GM12878 (cell line): ENCODE results near the gene FAM222B. TPM values are rescaled to one million over a fixed set of nuclear protein-coding genes. Genes with fewer than 3 reads are reported as not detected.
"Not testable (repeated sequence)": the region's sequence is repeated elsewhere in the genome, so short reads cannot be mapped to it uniquely, and the experiment has no call there.

Experiments
- ATAC-seq: fragments of 200-7000 bp; cut with Tn5 transposase; 3 replicates; pipeline ENCODE4 v1.9.1; 2020; ENCODE audit warnings: mild to moderate bottlenecking, moderate library complexity
- BruUV-seq: library from RNA; stranded (reverse); fragments of 400-500 nt; replicated peaks from 2 replicates; lab custom pipeline; 2021; lab: Mats Ljungman, UMichigan
- CTCF ChIA-PET: fragments of 300-600 bp; sonication (Branson Sonifier 250); formaldehyde crosslinking; extraction: SDS; loops from one replicate; lab custom pipeline; 2021; ENCODE audit warnings: inconsistent platforms; lab: Yijun Ruan, JAX
- POLR2A ChIA-PET: fragments of 350-600 bp; formaldehyde crosslinking; extraction: SDS; loops from one replicate; lab custom pipeline; 2021; ENCODE audit warnings: inconsistent platforms; lab: Charles Lee
- RAD21 ChIA-PET: fragments of 300-600 bp; sonication (Branson Sonifier 250); formaldehyde crosslinking; loops from one replicate; lab custom pipeline; 2023; ENCODE audit warnings: antibody characterized with exemption; ENCODE audit not compliant: unreplicated experiment; lab: Charles Lee
- SMC1A ChIA-PET: fragments of 300-600 bp; sonication (Branson Sonifier 250); formaldehyde crosslinking; loops from one replicate; lab custom pipeline; 2023; ENCODE audit not compliant: unreplicated experiment, uncharacterized antibody; lab: Charles Lee
- DNase-seq: peaks from one replicate; pipeline ENCODE4 v3.0.0-alpha.2; 2011; ENCODE audit warnings: low read depth, low spot score
- FAIRE-seq: peaks from 3 replicates; lab custom pipeline; 2011; peaks lifted over from hg19 to GRCh38; lab: Jason Lieb, UNC
- H2AFZ ChIP-seq: 2 replicates; pipeline ENCODE4 v1.6.0; 2011; ENCODE audit warnings: low read depth, low read length, control low read depth; ENCODE audit not compliant: control insufficient read depth
- H3K27ac ChIP-seq: 2 replicates; pipeline ENCODE4 v1.5.1; 2011; ENCODE audit warnings: control low read depth; ENCODE audit not compliant: control insufficient read depth, insufficient read depth
- H3K27me3 ChIP-seq, 2 experiments: replicated peaks in 1 of 2; 2 replicates each; pipeline versions ENCODE4 v1.6.0 to v1.6.1; 2011; ENCODE audit warnings: low read length in 1 of 2; ENCODE audit not compliant: control insufficient read depth in 2 of 2, insufficient read depth in 2 of 2
- H3K36me3 ChIP-seq, 2 experiments: 2 replicates each; pipeline ENCODE4 v1.5.1; 2011; ENCODE audit warnings: low read length in 1 of 2; ENCODE audit not compliant: control insufficient read depth in 2 of 2, insufficient read depth in 2 of 2
- H3K4me1 ChIP-seq: 2 replicates; pipeline ENCODE4 v1.6.1; 2011; ENCODE audit warnings: mild to moderate bottlenecking, low read length, moderate library complexity, mixed read lengths; ENCODE audit not compliant: control insufficient read depth, insufficient read depth
- H3K4me2 ChIP-seq: 2 replicates; pipeline ENCODE4 v1.6.0; 2011; ENCODE audit warnings: control low read depth; ENCODE audit not compliant: control insufficient read depth, insufficient read depth
- H3K4me3 ChIP-seq: fragments of 200-600 bp; sonication (generic); 2 replicates; pipeline ENCODE4 v1.5.1; 2016
- H3K79me2 ChIP-seq: 2 replicates; pipeline ENCODE4 v1.6.0; 2011; ENCODE audit warnings: low read length; ENCODE audit not compliant: control insufficient read depth, insufficient read depth
- H3K9ac ChIP-seq: 2 replicates; pipeline ENCODE4 v1.8.0; 2011; ENCODE audit warnings: low read length, control low read depth, mixed read lengths; ENCODE audit not compliant: control insufficient read depth, insufficient read depth
- H3K9me3 ChIP-seq: replicated peaks from 3 replicates; pipeline ENCODE4 v1.5.1; 2011; ENCODE audit warnings: mild to moderate bottlenecking, low read length; ENCODE audit not compliant: control insufficient read depth, insufficient read depth
- H4K20me1 ChIP-seq: 2 replicates; pipeline ENCODE4 v1.6.0; 2011; ENCODE audit not compliant: control insufficient read depth, insufficient read depth
- CBX3 ChIP-seq: fragments of 200-600 bp; sonication (generic); IDR thresholded peaks from 2 replicates; pipeline ENCODE4 v1.6.1; 2016; ENCODE audit warnings: low read depth, borderline replicate concordance
- ZBTB11 ChIP-seq: fragments of 450-650 bp; formaldehyde crosslinking; IDR thresholded peaks from 2 replicates; pipeline ENCODE4 v1.5.0; 2022; ENCODE audit warnings: mild to moderate bottlenecking, missing genetic modification characterization
- ZNF592 ChIP-seq: fragments of 450-650 bp; IDR thresholded peaks from 2 replicates; pipeline ENCODE4 v1.6.1; 2017; ENCODE audit warnings: mild to moderate bottlenecking, moderate library complexity
- WGBS: methylation state at CpG from one replicate; pipeline ENCODE4 v1.1.6; 2016; ENCODE audit warnings: low lambda C conversion rate; ENCODE audit not compliant: insufficient replicate concordance, insufficient coverage; ENCODE audit errors: missing lambda C conversion rate; 5-methylcytosine and 5-hydroxymethylcytosine counted together
- in situ Hi-C: fragments of 300-500 bp; cut with MboI; formaldehyde crosslinking; loops from 9 replicates; pipeline ENCODE4 v1.14.3; 2018; ENCODE audit warnings: mixed read lengths
- intact Hi-C: fragments of 100-400 bp; cut with micrococcal nuclease; formaldehyde crosslinking; loops from one replicate; pipeline ENCODE4 v1.14.2; 2022; ENCODE audit not compliant: unreplicated experiment
- polyA plus RNA-seq, 11 experiments: library from polyadenylated mRNA; depleted of rRNA in 4 of 11; unstranded in 6 of 11; stranded (reverse) in 5 of 11; fragments of >200 nt; fragmentation: Nextera tagmentation in 4 of 11; fragmentation: Illumina TruSeq in 1 of 11; extraction: Ambion mirVana in 4 of 11; extraction: Trizol in 1 of 11; gene quantifications; 1 replicate in 1 of 11; 2 replicates in 10 of 11; pipeline versions ENCODE4 v1.2.1 to v1.2.3, GENCODE V29; 2011 to 2016; ENCODE audit warnings: inconsistent platforms in 2 of 11, missing spikeins in 2 of 11, low read depth in 1 of 11
- total RNA-seq, 4 experiments: library from RNA; depleted of rRNA in 3 of 4; stranded (reverse); fragments of >200 nt in 3 of 4; fragmentation: Illumina TruSeq in 1 of 4; extraction: Trizol in 1 of 4; gene quantifications; 2 replicates each; pipeline versions ENCODE4 v1.2.1 to v1.2.3, GENCODE V29; 2013 to 2021
- TF ChIP-seq, protein P1 (sequence below): fragments of 450-650 bp; IDR thresholded peaks from 2 replicates; pipeline ENCODE4 v1.6.1; 2017; ENCODE audit warnings: mild to moderate bottlenecking, low read depth, inconsistent platforms; ENCODE audit not compliant: poor library complexity, severe bottlenecking

Gene FAM222B
- total and polyA plus RNA-seq, 10 of the 15 experiments (the other 5 are each of a cell fraction or from before 2014, with no cell fraction given), result 2.8 to 18.3 (median 6.4) TPM

DNA sequence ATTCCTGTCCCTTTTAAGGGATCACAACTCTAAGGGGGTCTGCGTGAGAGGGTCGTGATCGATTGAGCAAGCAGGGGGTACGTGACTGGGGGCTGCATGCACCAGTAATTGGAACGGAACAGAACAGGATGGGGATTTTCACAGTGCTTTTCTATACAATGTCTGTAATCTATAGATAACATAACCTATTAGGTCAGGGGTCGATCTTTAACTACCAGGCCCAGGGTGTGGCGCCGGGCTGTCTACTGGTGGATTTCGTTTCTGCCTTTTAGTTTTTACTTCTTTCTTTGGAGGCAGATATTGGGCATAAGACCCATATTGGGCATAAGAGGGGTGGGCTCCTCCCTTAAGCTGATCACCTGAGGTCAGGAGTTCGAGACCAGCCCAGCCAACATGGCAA is 6.0 kb downstream of the FAM222B start:
- H3K4me1 ChIP-seq, H3K4me3 ChIP-seq, H4K20me1 ChIP-seq, POLR2A ChIA-PET, H3K9ac ChIP-seq, RAD21 ChIA-PET, H3K9me3 ChIP-seq, H3K27ac ChIP-seq, in situ Hi-C loops, H3K4me2 ChIP-seq, H3K27me3 ChIP-seq, H3K36me3 ChIP-seq, H2AFZ ChIP-seq, BruUV-seq, DNase-seq, ATAC-seq, FAIRE-seq: not testable (repeated sequence)
- ChIA-PET SMC1A (interaction anchor here (1.0 to 1.1 kb wide), 2 partner anchors 10 to 73 kb away, joined by 3 read pairs; no protein-coding TSS in a partner anchor), CTCF (interaction anchor here (1.0 to 2.6 kb wide), 4 partner anchors 13 to 109 kb away, joined by 3 to 9 read pairs (median 4); partner anchors contain the start of gene DHRS13)
- 88% methylated on average over 9 of the region's 10 CpGs for WGBS
- peaks cover 24% of the 10 kb centered on the region for H3K79me2 ChIP-seq
- intact Hi-C loops, result loop anchor here (10.0 kb wide), 1 partner anchor 52 kb away; no protein-coding TSS in a partner anchor

GRCh38 chr17:28834420-28834819 is 8.2 kb downstream of the FAM222B start:
- ATAC-seq (no peak), DNase-seq (no peak), FAIRE-seq (no peak)
- no peak overlapping the region for H3K4me2 ChIP-seq
- H3K27me3 ChIP-seq, result no peaks in the 10 kb centered on the region
- in situ Hi-C loops, result no loop called here
- H3K79me2 ChIP-seq, result peaks cover 14% of the 10 kb centered on the region
- H3K4me3 ChIP-seq, result no peak overlapping the region
- no peak overlapping the region for H3K27ac ChIP-seq
- ChIA-PET CTCF (interaction anchor here (0.7 to 10.0 kb wide), 3 partner anchors 8 to 238 kb away, joined by 3 to 54 read pairs (median 3); no protein-coding TSS in a partner anchor), RAD21 (interaction anchor here (1.2 kb wide), 1 partner anchor 70 kb away, joined by 6 read pairs; no protein-coding TSS in a partner anchor), POLR2A (no interaction called here), SMC1A (interaction anchor here (1.2 to 2.3 kb wide), 2 partner anchors 27 to 70 kb away, joined by 3 to 6 read pairs; no protein-coding TSS in a partner anchor)
- no peak overlapping the region for H3K9ac ChIP-seq
- H2AFZ ChIP-seq, result no peak overlapping the region
- no peaks in the 10 kb centered on the region; a peak in 1 of 4 replicates for H3K36me3 ChIP-seq
- H4K20me1 ChIP-seq, result no peaks in the 10 kb centered on the region
- no TSS peak for BruUV-seq
- H3K4me1 ChIP-seq, result no peaks in the 10 kb centered on the region
- WGBS, result 100% methylated on average over 1 of the region's 1 CpG
- H3K9me3 ChIP-seq, result no peaks in the 10 kb centered on the region
- intact Hi-C loops, result loop anchor here (10.0 kb wide), 1 partner anchor 50 kb away; no protein-coding TSS in a partner anchor
- no peak for TF ChIP-seq CBX3
- TF ChIP-seq, protein P1, sequence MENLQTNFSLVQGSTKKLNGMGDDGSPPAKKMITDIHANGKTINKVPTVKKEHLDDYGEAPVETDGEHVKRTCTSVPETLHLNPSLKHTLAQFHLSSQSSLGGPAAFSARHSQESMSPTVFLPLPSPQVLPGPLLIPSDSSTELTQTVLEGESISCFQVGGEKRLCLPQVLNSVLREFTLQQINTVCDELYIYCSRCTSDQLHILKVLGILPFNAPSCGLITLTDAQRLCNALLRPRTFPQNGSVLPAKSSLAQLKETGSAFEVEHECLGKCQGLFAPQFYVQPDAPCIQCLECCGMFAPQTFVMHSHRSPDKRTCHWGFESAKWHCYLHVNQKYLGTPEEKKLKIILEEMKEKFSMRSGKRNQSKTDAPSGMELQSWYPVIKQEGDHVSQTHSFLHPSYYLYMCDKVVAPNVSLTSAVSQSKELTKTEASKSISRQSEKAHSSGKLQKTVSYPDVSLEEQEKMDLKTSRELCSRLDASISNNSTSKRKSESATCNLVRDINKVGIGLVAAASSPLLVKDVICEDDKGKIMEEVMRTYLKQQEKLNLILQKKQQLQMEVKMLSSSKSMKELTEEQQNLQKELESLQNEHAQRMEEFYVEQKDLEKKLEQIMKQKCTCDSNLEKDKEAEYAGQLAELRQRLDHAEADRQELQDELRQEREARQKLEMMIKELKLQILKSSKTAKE, result no peak
- TF ChIP-seq ZBTB11, result no peak
- TF ChIP-seq ZNF592, result no peak
